Posterior cingulate gyrus (tissue), 11 donors: Measurements from ENCODE around the gene AKR1C1.
"Not testable (repeated sequence)": the region's sequence is repeated elsewhere in the genome, so short reads cannot be mapped to it uniquely, and the experiment has no call there.

Source experiments
- DNase-seq, 10 donors: peaks; one replicate each; pipeline versions ENCODE4 v3.0.0 to v3.0.0-alpha.2; 2020 to 2021; ENCODE audit warnings: mixed read lengths in 3 of 10
- intact Hi-C: fragments of 100-400 bp; cut with DNase I; formaldehyde crosslinking; loops from one replicate; pipeline ENCODE4 v1.15.1; 2023

The AKR1C1 gene

GRCh38 chr10:5012595-5012994 lies 49.4 kb downstream of the AKR1C1 start:
- intact Hi-C loops: loop anchor here (10.0 kb wide), 1 partner anchor 48 kb away; the partner anchor contains the start of gene AKR1C1
- no peak for DNase-seq

GRCh38 chr10:5013385-5013784 lies 50.2 kb downstream of the AKR1C1 start:
- no peak for DNase-seq
- intact Hi-C loops: loop anchor here (10.0 kb wide), 1 partner anchor 49 kb away; the partner anchor contains the start of gene AKR1C1

- not testable (repeated sequence) for DNase-seq
- intact Hi-C loops: loop anchor here (10.0 kb wide), 1 partner anchor 50 kb away; the partner anchor contains the start of gene AKR1C1
Observed at GRCh38 chr10:5014200-5014910, 51.1 kb downstream of the AKR1C1 start.

- DNase-seq: no peak
- intact Hi-C loops: loop anchor here (10.0 kb wide), 1 partner anchor 50 kb away; the partner anchor contains the start of gene AKR1C1
Observed at GRCh38 chr10:5014936-5015335, 51.7 kb downstream of the AKR1C1 start.

GRCh38 chr10:5018134-5018533 lies 54.9 kb downstream of the AKR1C1 start:
- intact Hi-C loops: loop anchor here (10.0 kb wide), 1 partner anchor 53 kb away; the partner anchor contains the start of gene AKR1C1
- DNase-seq: no peak

GRCh38 chr10:5018671-5019277 lies 55.6 kb downstream of the AKR1C1 start:
- DNase-seq: not testable (repeated sequence)

GRCh38 chr10:5019770-5020612 lies 56.8 kb downstream of the AKR1C1 start:
- intact Hi-C loops: loop anchor here (10.0 kb wide), 1 partner anchor 55 kb away; the partner anchor contains the start of gene AKR1C1
- not testable (repeated sequence) for DNase-seq

More at GRCh38 chr10:5018671-5019277, 55.6 kb downstream of the AKR1C1 start:
- intact Hi-C loops: loop anchor here (10.0 kb wide), 1 partner anchor 54 kb away; the partner anchor contains the start of gene AKR1C1

GRCh38 chr10:5021624-5022290 lies 58.5 kb downstream of the AKR1C1 start:
- DNase-seq, intact Hi-C loops: not testable (repeated sequence)

GRCh38 chr10:5023177-5023805 lies 60.1 kb downstream of the AKR1C1 start:
- intact Hi-C loops: no loop called here
- DNase-seq: no peak

- intact Hi-C loops, DNase-seq: not testable (repeated sequence)
Observed at GRCh38 chr10:5025461-5025881, 62.3 kb downstream of the AKR1C1 start.

- intact Hi-C loops: no loop called here
- DNase-seq: no peak
Observed at GRCh38 chr10:5030989-5031388, 67.8 kb downstream of the AKR1C1 start.

- intact Hi-C loops, DNase-seq: not testable (repeated sequence)
Observed at GRCh38 chr10:5031588-5031987, 68.4 kb downstream of the AKR1C1 start.

- DNase-seq, intact Hi-C loops: not testable (repeated sequence)
Observed at GRCh38 chr10:5032444-5032843, 69.2 kb downstream of the AKR1C1 start.
